ENCODE measurements around the gene LACTBL1.
"Not testable (repeated sequence)": the region's sequence is repeated elsewhere in the genome, so short reads cannot be mapped to it uniquely, and the experiment has no call there.

LACTBL1 gene, protein sequence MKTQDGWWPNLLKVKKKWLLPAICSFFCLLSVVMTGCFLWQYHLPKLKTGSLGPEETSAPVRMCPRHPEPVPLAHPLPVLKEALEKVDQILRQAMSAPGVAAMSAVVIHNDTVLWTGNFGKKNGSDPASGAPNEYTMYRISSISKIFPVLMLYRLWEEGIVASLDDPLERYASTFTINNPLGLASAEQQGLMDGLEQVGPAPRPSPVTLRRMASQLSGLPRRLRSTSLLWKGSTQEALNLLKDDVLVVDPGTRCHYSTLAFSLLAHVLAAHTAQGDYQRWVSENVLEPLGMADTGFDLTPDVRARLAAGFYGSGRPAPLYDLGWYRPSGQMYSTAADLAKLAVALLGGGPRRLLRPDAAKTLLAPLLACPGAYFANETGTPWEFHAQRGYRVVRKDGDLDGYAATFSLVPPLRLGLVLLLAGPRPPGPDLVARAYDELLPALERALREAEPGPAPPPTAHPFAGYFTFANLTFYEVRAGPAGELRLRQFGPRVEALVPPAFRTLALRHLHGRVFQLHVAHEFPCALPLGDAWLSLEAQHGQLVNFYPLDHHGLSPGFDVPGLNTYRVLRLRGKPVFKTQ

DNA sequence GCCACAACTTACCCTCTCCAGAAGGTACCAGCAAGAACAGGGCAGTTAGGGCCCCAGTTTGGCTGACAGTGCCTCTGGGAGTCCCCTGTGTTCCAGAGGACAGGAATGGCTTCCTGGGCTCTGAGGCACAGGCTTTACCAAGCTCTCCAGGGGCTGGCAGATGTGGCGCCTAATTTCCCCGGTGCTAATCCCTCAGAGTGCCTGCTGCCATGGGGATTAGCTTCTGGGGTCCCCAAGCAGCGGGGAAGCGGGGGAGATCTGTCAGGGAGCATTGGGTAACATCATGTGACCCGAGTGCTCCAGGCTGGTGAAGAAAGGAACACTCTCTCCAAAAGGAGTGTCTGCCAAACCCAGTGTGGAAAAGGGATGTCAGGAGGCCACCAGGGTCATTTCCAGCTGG, at the start of gene LACTBL1:
Gene LACTBL1, minus strand, starts transcription at position 107 of the 400 bp plus-strand sequence. CDS start 550 bp downstream, outside the sequence.
- no peaks in the 10 kb centered on the region for H3K36me3 ChIP-seq (ENCODE audit: insufficient read depth, low read length)
- peaks cover 5% of the 10 kb centered on the region for H3K27me3 ChIP-seq (ENCODE audit: insufficient read depth, low read length)
- H3K4me1 ChIP-seq (ENCODE audit: insufficient read depth, low read length): peaks cover 11% of the 10 kb centered on the region
- no peaks in the 10 kb centered on the region for H3K9me3 ChIP-seq (ENCODE audit: low read length)
- H3K4me3 ChIP-seq (ENCODE audit: low read length): no peak within 1 kb of the TSS
- H2AFZ ChIP-seq (ENCODE audit: low read depth, low read length): no peak within 1 kb of the TSS

DNA sequence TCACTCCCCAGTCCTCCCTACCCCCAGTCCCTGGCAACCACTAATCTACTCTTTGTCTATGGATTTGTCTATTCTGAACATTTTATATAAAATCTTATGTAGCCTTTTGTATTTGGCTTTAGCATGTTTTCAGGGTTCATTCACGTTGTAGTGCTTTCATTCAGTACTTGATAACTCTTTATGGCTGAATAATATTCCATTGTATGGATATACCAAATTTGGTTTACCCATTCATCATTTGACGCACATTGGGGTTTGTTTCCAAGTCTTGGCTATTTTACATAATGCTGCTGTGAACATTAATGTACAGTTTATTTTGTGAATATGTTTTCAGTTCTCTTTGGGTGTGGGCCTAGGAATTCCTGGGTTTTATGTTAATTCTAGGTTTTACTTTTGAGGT, 49.2 kb upstream of the LACTBL1 start:
- peaks cover 23% of the 10 kb centered on the region for H3K9me3 ChIP-seq (ENCODE audit: low read length)
- H3K4me3 ChIP-seq (ENCODE audit: low read length): peak overlapping the region; percentile 92
- no peaks in the 10 kb centered on the region for H3K36me3 ChIP-seq (ENCODE audit: insufficient read depth, low read length)
- no peaks in the 10 kb centered on the region for H3K27me3 ChIP-seq (ENCODE audit: insufficient read depth, low read length)
- no peak overlapping the region for H2AFZ ChIP-seq (ENCODE audit: low read depth, low read length)
- peaks cover 3% of the 10 kb centered on the region for H3K4me1 ChIP-seq (ENCODE audit: insufficient read depth, low read length)

DNA sequence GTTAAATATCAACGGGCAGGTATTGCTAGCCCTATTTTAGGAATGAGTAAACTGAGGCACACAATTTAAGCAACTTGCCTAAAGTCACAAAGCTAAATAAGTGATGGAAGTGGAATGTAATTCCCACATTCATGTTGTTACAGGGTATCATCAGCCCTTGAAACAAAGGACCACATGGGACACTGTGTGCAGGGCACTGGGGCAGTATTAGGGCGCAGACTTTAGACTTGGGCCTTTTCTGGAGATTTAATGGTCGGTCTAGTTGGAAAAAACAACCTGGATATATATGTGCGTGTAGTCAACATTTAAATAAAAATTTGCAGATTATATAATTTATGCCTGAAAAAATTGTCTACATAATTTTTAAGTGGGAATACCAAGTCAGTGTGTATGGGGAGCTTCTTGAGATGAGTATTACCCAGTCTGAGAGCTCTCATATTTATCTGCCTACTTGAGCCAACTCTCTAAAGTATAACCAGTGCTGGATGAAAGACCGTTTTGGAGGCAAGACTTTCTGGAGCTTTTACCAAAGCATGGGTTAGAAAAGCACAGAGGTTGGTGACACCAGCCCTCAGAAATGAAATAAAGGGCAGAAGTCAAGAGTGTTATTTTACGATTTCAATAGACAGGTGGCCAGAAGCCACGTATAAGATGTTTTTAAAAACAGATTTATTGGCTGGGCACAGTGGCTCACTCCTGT, 48.2 kb upstream of the LACTBL1 start:
- H3K4me3 ChIP-seq (ENCODE audit: low read length): peak overlapping the region; percentile 92

DNA sequence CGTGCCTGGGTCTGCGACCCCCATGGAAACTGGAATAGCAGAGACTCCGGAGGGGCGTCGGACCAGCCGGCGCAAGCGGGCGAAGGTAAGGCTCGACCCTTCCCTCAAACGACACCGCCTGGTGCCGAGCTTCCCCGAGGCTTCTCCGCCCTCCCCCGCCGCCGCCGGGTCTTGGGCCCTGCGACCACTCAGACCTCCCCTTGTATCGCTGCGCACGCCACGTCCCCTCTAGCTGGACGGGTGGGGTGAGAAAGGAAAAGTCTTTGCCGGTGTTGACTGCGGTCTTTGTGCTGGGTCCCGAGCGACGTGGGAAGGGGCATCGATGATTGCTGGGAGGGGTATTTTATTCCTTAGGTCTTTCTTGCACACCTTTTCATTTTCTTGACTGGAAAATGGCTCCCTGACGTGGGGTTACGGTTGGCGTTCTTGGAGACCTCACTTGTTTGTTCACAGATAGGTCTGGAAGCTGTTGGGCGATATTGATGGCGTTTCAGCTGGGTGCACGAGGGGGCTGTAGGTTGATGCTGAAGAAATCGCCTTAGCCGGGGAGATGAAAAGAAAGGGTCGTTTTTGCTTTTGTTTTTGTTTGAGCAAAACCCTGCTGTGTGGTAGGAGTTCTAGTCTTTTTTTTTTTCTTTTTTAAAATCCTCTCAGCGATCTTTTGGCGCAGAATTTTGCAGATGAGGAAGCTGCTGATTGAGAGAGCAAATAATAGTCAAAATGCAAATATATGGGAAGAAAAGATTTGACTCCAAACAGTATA, 47.4 kb upstream of the LACTBL1 start:
- no peaks in the 10 kb centered on the region for H3K27me3 ChIP-seq (ENCODE audit: insufficient read depth, low read length)
- H3K4me3 ChIP-seq (ENCODE audit: low read length): peak overlapping the region; percentile 92
- peak overlapping the region; percentile 21 for H2AFZ ChIP-seq (ENCODE audit: low read depth, low read length)
- peaks cover 3% of the 10 kb centered on the region for H3K4me1 ChIP-seq (ENCODE audit: insufficient read depth, low read length)
- H3K9me3 ChIP-seq (ENCODE audit: low read length): peaks cover 22% of the 10 kb centered on the region
- H3K36me3 ChIP-seq (ENCODE audit: insufficient read depth, low read length): no peaks in the 10 kb centered on the region

More for the DNA sequence above, 48.2 kb upstream of the LACTBL1 start:
- Histone ChIP-seq H3K9me3 (ENCODE audit: low read length) (peaks cover 23% of the 10 kb centered on the region), H2AFZ (ENCODE audit: low read depth, low read length) (no peak overlapping the region), H3K27me3 (ENCODE audit: insufficient read depth, low read length) (no peaks in the 10 kb centered on the region), H3K36me3 (ENCODE audit: insufficient read depth, low read length) (no peaks in the 10 kb centered on the region), H3K4me1 (ENCODE audit: insufficient read depth, low read length) (peaks cover 3% of the 10 kb centered on the region)

DNA sequence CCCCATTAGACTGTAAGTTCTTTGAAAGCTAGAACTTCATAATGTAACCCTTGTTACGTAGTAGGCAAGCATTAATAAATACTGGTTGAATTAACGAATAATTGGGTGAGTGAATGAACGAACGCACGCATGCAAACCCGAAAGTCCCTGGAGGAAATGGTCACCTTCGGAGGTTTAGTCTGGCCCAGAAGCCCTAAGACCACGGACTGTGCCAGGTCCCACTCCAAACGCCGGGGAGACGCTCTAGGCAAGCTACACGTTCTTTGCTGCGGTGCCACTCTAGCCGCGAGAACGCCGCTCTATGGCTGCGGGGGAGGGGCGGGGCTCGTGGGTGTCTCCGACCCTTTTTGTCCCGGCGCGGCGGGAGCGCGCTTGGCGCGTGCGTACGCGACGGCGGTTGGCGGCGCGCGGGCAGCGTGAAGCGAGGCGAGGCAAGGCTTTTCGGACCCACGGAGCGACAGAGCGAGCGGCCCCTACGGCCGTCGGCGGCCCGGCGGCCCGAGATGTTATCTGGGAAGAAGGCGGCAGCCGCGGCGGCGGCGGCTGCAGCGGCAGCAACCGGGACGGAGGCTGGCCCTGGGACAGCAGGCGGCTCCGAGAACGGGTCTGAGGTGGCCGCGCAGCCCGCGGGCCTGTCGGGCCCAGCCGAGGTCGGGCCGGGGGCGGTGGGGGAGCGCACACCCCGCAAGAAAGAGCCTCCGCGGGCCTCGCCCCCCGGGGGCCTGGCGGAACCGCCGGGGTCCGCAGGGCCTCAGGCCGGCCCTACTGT, 46.6 kb upstream of the LACTBL1 start, which contains the start of gene KDM1A:
Gene KDM1A, plus strand, starts transcription at position 375 of the 769 bp plus-strand sequence. Its CDS starts 129 bp downstream, at position 504.
- H3K27me3 ChIP-seq (ENCODE audit: insufficient read depth, low read length): no peaks in the 10 kb centered on the region
- peak within 1 kb of the TSS; percentile 74 for H2AFZ ChIP-seq (ENCODE audit: low read depth, low read length)
- peak within 1 kb of the TSS; percentile 92 for H3K4me3 ChIP-seq (ENCODE audit: low read length)
- peaks cover 22% of the 10 kb centered on the region for H3K9me3 ChIP-seq (ENCODE audit: low read length)
- no peaks in the 10 kb centered on the region for H3K36me3 ChIP-seq (ENCODE audit: insufficient read depth, low read length)
- peaks cover 3% of the 10 kb centered on the region for H3K4me1 ChIP-seq (ENCODE audit: insufficient read depth, low read length)

DNA sequence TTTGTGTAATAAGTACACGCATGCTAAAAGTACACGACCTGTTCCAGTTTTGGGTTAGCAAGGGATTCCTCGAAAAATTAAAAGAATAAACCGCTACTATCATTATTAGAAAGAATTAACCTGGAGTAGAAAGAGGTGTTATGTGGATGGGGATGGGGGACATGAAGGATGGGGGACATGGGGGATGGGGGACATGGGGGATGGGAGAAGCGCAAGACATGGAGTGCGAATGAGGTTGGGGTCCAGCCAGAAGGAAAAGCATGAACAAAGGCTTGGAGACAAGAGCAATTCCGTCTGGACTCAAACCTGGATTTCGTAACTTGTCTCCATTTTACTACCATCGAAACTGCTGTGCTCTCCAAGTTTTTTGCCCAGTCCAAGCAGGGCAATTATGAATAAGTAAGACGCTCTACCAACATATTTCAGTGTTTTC, 46.0 kb upstream of the LACTBL1 start:
- peaks cover 16% of the 10 kb centered on the region for H3K9me3 ChIP-seq (ENCODE audit: low read length)
- H3K27me3 ChIP-seq (ENCODE audit: insufficient read depth, low read length): no peaks in the 10 kb centered on the region
- H3K36me3 ChIP-seq (ENCODE audit: insufficient read depth, low read length): no peaks in the 10 kb centered on the region
- H3K4me3 ChIP-seq (ENCODE audit: low read length): peak overlapping the region; percentile 92
- H2AFZ ChIP-seq (ENCODE audit: low read depth, low read length): peak overlapping the region; percentile 74
- peaks cover 7% of the 10 kb centered on the region for H3K4me1 ChIP-seq (ENCODE audit: insufficient read depth, low read length)

DNA sequence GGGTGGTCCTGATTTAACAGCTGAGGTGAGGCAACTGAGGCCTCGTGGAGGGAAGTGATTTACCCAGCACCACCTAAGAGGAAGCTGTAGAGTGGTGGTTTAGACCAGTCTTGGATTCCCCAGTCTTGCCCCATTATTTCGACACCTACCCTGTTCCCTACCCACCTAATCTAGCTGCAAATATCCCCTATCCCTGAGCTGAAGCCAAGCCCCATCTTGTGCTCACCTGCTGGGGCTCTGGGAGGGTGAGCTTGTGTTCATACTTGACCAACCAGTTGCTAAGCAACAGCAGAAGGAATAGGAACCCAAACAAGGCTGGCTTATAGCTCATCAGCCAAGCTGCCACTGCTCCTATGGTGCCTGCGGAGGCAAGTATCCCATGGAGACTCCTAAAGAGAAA, 41.0 kb upstream of the LACTBL1 start:
- Histone ChIP-seq H2AFZ (ENCODE audit: low read depth, low read length) (no peak overlapping the region), H3K27me3 (ENCODE audit: insufficient read depth, low read length) (no peaks in the 10 kb centered on the region), H3K9me3 (ENCODE audit: low read length) (no peaks in the 10 kb centered on the region), H3K36me3 (ENCODE audit: insufficient read depth, low read length) (no peaks in the 10 kb centered on the region), H3K4me1 (ENCODE audit: insufficient read depth, low read length) (peaks cover 6% of the 10 kb centered on the region), H3K4me3 (ENCODE audit: low read length) (no peak overlapping the region)

DNA sequence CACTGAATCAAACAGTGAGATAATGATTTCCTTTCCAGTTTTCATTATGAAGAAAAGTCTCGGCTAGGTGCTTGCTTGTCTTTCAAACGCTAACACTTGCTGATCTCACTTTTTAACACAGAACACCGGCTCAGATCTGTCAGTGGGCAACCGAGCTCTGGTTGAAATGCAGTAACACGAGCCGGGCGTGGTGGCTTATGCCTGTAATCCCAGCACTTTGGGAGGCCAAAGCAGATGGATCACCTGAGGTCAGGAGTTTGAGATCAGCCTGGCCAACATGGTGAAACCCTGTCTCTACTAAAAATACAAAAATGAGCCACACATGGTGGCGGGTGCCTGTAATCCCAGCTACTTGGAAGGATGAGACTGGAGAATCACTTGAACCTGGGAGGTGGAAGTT, 37.4 kb upstream of the LACTBL1 start:
- H2AFZ ChIP-seq (ENCODE audit: low read depth, low read length); H3K36me3 ChIP-seq (ENCODE audit: insufficient read depth, low read length); H3K4me3 ChIP-seq (ENCODE audit: low read length); H3K9me3 ChIP-seq (ENCODE audit: low read length); H3K4me1 ChIP-seq (ENCODE audit: insufficient read depth, low read length); H3K27me3 ChIP-seq (ENCODE audit: insufficient read depth, low read length): not testable (repeated sequence)

DNA sequence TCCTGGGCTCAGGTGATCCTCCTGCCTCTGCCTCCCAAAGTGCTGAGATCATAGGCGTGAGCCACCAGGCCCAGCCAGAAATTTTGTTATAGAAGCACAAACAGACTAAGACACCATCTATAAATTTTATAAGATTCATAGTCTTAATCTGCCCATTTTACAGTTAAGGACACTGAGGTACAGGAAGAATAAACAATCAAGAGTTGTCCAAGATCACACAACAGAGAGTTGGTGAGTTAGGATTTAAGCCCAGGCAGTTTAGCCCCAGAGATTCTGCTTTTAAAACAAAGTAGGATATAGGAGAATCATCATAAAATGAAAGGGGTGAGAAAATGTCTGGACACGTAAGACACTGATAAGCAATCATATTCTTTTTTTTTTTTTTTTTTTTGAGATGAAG, 36.2 kb upstream of the LACTBL1 start:
- H3K4me1 ChIP-seq (ENCODE audit: insufficient read depth, low read length): peaks cover 4% of the 10 kb centered on the region
- H3K9me3 ChIP-seq (ENCODE audit: low read length): no peaks in the 10 kb centered on the region
- no peaks in the 10 kb centered on the region for H3K36me3 ChIP-seq (ENCODE audit: insufficient read depth, low read length)
- H2AFZ ChIP-seq (ENCODE audit: low read depth, low read length): no peak overlapping the region
- no peak overlapping the region for H3K4me3 ChIP-seq (ENCODE audit: low read length)
- no peaks in the 10 kb centered on the region for H3K27me3 ChIP-seq (ENCODE audit: insufficient read depth, low read length)

DNA sequence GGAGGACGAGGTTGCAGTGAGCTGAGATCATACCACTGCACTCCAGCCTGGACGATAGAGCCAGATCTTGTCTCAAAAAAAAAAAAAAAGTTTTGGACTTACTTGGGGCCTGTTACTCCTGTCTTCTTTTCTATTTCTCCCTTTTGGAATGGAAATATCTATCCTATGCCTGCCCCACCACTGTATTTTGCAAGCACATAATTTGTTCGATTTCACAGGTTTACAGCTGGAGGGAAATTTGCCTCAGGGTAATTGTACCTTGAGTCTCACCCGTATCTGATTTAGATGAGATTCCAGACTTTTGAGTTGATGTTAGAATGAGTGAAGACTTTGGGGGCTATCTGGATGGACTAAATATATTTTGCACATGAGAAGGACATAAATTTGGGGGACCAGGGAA, 34.4 kb upstream of the LACTBL1 start:
- Histone ChIP-seq H2AFZ (ENCODE audit: low read depth, low read length) (no peak overlapping the region), H3K9me3 (ENCODE audit: low read length) (peaks cover 3% of the 10 kb centered on the region), H3K27me3 (ENCODE audit: insufficient read depth, low read length) (no peaks in the 10 kb centered on the region), H3K36me3 (ENCODE audit: insufficient read depth, low read length) (no peaks in the 10 kb centered on the region), H3K4me3 (ENCODE audit: low read length) (no peak overlapping the region), H3K4me1 (ENCODE audit: insufficient read depth, low read length) (no peaks in the 10 kb centered on the region)

DNA sequence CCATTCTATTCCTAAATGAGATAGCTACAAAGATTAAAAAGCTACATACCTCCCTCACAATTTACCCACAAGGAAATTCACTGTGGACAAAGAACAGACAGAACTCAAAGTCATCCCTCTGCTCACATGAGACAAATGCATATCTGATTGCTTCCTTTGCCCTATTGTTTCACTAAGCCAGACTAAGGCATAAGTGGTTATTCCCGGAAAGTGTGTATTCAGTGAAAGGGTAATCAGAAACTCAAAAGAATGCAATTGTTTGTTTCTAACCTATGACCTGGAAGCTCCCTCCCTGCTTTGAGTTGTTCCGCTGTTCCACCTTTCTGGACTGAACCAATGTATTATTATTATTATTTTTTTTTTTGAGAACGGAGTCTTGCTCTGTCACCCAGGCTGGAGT, 32.1 kb upstream of the LACTBL1 start:
- not testable (repeated sequence) for H3K9me3 ChIP-seq (ENCODE audit: low read length); H3K36me3 ChIP-seq (ENCODE audit: insufficient read depth, low read length); H3K4me3 ChIP-seq (ENCODE audit: low read length); H2AFZ ChIP-seq (ENCODE audit: low read depth, low read length); H3K27me3 ChIP-seq (ENCODE audit: insufficient read depth, low read length); H3K4me1 ChIP-seq (ENCODE audit: insufficient read depth, low read length)

DNA sequence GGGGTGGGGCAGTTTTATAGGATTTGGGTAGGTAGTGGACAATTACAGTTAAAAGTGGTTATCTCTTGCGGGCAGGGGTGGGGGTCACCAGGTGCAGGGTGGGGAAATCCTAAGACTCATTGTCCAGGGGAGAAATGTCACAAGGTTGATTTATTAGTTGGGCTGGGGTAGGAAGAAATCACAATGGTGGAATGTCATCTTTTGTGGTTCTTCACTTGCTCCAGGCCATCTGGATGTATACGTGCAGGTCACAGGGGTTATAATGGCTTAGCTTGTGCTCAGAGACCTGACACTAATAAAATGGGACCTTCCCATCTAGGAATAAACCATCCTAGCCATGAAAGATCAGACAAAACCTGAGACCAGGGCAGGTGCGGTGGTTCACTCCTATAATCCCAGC, 31.4 kb upstream of the LACTBL1 start:
- H3K36me3 ChIP-seq (ENCODE audit: insufficient read depth, low read length): no peaks in the 10 kb centered on the region
- no peak overlapping the region for H2AFZ ChIP-seq (ENCODE audit: low read depth, low read length)
- peaks cover 5% of the 10 kb centered on the region for H3K27me3 ChIP-seq (ENCODE audit: insufficient read depth, low read length)
- H3K9me3 ChIP-seq (ENCODE audit: low read length): peaks cover 4% of the 10 kb centered on the region
- no peaks in the 10 kb centered on the region for H3K4me1 ChIP-seq (ENCODE audit: insufficient read depth, low read length)
- H3K4me3 ChIP-seq (ENCODE audit: low read length): no peak overlapping the region

All from neuron (in vitro differentiated cells).